Spinal cord (tissue), 10 donors: Measurements from ENCODE around the gene IST1. TPM values are rescaled to one million over a fixed set of nuclear protein-coding genes. Genes with fewer than 3 reads are reported as not detected.
"Not testable (repeated sequence)": the region's sequence is repeated elsewhere in the genome, so short reads cannot be mapped to it uniquely, and the experiment has no call there.

Experiments
- DNase-seq, 6 donors: peaks; one replicate each; pipeline versions ENCODE4 v3.0.0 to v3.0.0-alpha.2; 2013 to 2015; ENCODE audit warnings: low spot score in 6 of 6, low read depth in 4 of 6
- H3K27ac ChIP-seq: one replicate; pipeline ENCODE4 v1.5.1; 2013; ENCODE audit warnings: low read depth, low read length, control low read depth
- H3K27me3 ChIP-seq: one replicate; pipeline ENCODE4 v1.6.1; 2013; ENCODE audit warnings: low read length; ENCODE audit not compliant: control insufficient read depth, insufficient read depth
- H3K36me3 ChIP-seq: one replicate; pipeline ENCODE4 v1.6.1; 2013; ENCODE audit warnings: low read length; ENCODE audit not compliant: control insufficient read depth, insufficient read depth
- H3K4me1 ChIP-seq: one replicate; pipeline ENCODE4 v1.6.1; 2013; ENCODE audit warnings: low read length; ENCODE audit not compliant: control insufficient read depth, insufficient read depth
- H3K4me3 ChIP-seq: one replicate; pipeline ENCODE4 v1.5.1; 2013; ENCODE audit warnings: low read depth, low read length, control low read depth
- H3K9me3 ChIP-seq: one replicate; pipeline ENCODE4 v1.6.1; 2013; ENCODE audit warnings: low read length; ENCODE audit not compliant: control insufficient read depth, insufficient read depth
- WGBS: methylation state at CpG from one replicate; pipeline ENCODE4 v1.1.5; 2013; ENCODE audit warnings: missing lambda C conversion rate; ENCODE audit not compliant: insufficient coverage; 5-methylcytosine and 5-hydroxymethylcytosine counted together
- polyA plus RNA-seq, 2 donors: library from polyadenylated mRNA; unstranded; fragments of 120-200 nt; gene quantifications; one replicate each; pipeline ENCODE4 v1.2.1, GENCODE V29; 2013; ENCODE audit not compliant: insufficient read length in 2 of 2
- total RNA-seq, 2 donors: library from RNA; depleted of rRNA in 1 of 2; stranded (reverse); fragments of 120-200 nt in 1 of 2; fragments of >200 nt in 1 of 2; gene quantifications; one replicate each; pipeline versions ENCODE4 v1.2.3 to v1.2.4, GENCODE V29; 2013 to 2014
- donor health status: healthy.

The IST1 gene
- total and polyA plus RNA-seq, 4 donors: 159 to 243 (median 192) TPM

GRCh38 chr16:71894229-71894920, 956 bp upstream of the IST1 start:
- peaks cover 10% of the 10 kb centered on the region for H3K36me3 ChIP-seq
- WGBS: under 1% methylated on average over 29 of the region's 31 CpGs
- peak overlapping the region; percentile 97 for H3K4me3 ChIP-seq
- peak overlapping the region; percentile 99 for H3K27ac ChIP-seq
- no peaks in the 10 kb centered on the region for H3K27me3 ChIP-seq
- DNase-seq: peak in 5 of 6 donors; percentile 12 to 76 (median 29)
- H3K9me3 ChIP-seq: no peaks in the 10 kb centered on the region
- peaks cover 27% of the 10 kb centered on the region for H3K4me1 ChIP-seq

GRCh38 chr16:71895679-71896365, 491 bp downstream of the IST1 start:
- peak overlapping the region; percentile 99 for H3K27ac ChIP-seq
- peak in 4 of 6 donors; percentile 11 to 60 (median 38) for DNase-seq
- H3K4me3 ChIP-seq: peak overlapping the region; percentile 97
- H3K27me3 ChIP-seq: no peaks in the 10 kb centered on the region
- peaks cover 31% of the 10 kb centered on the region for H3K4me1 ChIP-seq
- H3K36me3 ChIP-seq: peaks cover 10% of the 10 kb centered on the region
- under 1% methylated on average over 39 of the region's 44 CpGs for WGBS
- H3K9me3 ChIP-seq: no peaks in the 10 kb centered on the region

- Histone ChIP-seq H3K36me3 (peaks cover 10% of the 10 kb centered on the region), H3K27ac (no peak overlapping the region), H3K9me3 (no peaks in the 10 kb centered on the region), H3K4me3 (peak overlapping the region; percentile 97), H3K27me3 (no peaks in the 10 kb centered on the region), H3K4me1 (peaks cover 31% of the 10 kb centered on the region)
- WGBS: 13% methylated on average over 3 of the region's 15 CpGs
- no peak for DNase-seq
These were observed 1.5 kb downstream of the IST1 start for GRCh38 chr16:71896764-71897368.

DNA sequence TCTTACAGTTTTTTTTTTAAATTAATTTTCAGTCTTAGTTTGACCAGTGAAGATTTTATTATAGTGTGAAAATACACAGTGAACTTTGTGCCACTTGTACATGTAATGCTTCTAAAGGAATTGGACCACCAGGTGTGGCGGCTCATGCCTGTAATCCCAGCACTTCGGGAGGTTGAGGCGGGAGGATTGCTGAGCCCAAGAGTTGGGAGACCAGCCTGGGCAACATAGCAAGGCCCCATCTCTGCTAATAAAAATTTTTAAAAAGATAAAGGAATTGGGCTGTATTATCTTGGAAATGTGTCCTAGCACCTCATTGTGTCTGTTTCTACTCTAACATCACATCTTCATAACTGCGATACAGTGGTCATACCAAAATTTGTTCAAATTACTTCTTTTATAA, 3.8 kb downstream of the IST1 start:
- Histone ChIP-seq H3K4me1 (peaks cover 25% of the 10 kb centered on the region), H3K4me3 (no peak overlapping the region), H3K27ac (no peak overlapping the region), H3K9me3 (no peaks in the 10 kb centered on the region), H3K36me3 (peaks cover 10% of the 10 kb centered on the region), H3K27me3 (no peaks in the 10 kb centered on the region)
- DNase-seq: no peak
- 100% methylated on average over 1 of the region's 4 CpGs for WGBS

DNA sequence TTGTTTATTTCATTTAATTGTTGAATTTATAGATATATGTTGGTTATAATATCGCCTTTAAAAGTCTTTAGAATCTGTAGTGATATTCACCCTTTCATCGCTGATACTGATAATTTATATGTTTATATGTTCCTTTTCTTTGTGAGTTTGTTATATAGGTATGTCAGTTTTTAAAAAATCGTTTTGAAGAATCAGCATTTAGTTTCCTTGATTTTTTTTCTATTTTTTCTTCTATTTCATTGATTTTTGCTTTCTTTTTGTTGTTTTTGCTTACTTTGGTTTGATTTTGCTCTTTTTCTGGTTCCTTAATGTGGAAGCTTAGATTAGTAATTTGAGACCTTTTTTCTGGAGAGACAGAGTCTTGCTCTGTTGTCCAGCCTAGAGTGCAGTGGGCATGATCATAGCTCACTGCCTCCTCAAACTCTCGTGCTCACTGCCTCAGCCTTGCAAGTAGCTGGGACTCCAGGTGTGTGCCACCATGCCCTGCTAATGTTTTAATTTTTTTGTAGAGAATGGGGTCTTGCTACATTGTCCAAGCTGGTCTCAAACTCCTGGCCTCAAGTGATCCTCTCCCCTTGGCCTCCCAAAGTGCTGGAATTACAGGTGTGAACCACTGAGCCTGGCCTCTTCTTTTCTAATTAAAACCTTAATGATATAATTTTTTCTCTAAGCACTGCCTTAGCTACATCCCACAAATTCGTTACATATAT, 7.5 kb downstream of the IST1 start:
- WGBS: 89% methylated on average over 1 of the region's 5 CpGs
- Histone ChIP-seq H3K4me3 (no peak overlapping the region), H3K4me1 (peaks cover 14% of the 10 kb centered on the region), H3K9me3 (no peaks in the 10 kb centered on the region), H3K27ac (no peak overlapping the region), H3K27me3 (no peaks in the 10 kb centered on the region), H3K36me3 (peaks cover 6% of the 10 kb centered on the region)
- DNase-seq: no peak

DNA sequence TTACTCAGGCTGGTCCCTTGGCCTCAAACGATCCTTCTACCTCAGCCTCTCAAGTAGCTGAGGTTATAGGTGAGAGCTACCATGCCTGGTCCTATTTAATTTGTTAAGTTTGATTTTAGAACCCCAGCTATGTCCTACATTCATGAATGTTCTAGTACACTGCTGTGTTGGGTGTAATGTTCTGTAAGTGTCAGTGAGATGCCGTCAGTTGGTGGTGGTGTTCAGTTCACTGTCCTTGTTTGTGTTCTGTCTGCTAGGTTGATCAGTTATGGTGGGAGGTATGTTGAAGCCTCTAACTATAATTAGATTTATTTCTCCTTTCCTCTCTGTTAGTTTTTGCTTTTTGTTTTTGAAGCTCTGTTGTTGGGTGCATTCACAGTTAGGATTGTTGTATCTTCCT, 8.3 kb downstream of the IST1 start:
- DNase-seq: no peak
- Histone ChIP-seq H3K27me3 (no peaks in the 10 kb centered on the region), H3K27ac (no peak overlapping the region), H3K4me1 (peaks cover 7% of the 10 kb centered on the region), H3K36me3 (peaks cover 2% of the 10 kb centered on the region), H3K4me3 (no peak overlapping the region), H3K9me3 (no peaks in the 10 kb centered on the region)
- no CpG with 5 or more reads among the region's 2 CpGs for WGBS

DNA sequence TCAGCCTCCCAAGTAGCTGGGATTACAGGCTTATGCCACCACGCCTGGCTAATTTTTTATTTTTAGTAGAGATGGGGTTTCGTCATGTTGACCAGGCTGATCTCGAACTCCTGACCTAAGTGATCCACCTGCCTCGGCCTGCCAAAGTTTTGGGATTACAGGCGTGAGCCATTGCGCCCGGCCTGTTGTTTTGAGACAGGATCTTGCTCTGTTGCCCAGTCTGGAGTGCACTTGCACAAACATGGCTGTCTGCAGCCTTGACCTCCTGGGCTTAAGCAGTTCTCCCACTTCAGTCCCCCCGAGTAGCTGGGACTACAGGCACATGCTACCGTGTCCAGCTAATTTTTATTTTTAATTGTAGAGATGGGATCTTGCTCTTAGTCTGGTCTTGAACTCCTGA, 8.9 kb downstream of the IST1 start:
- DNase-seq: no peak
- no peaks in the 10 kb centered on the region for H3K9me3 ChIP-seq
- peaks cover 4% of the 10 kb centered on the region for H3K4me1 ChIP-seq
- no peak overlapping the region for H3K27ac ChIP-seq
- 98% methylated on average over 7 of the region's 9 CpGs for WGBS
- H3K36me3 ChIP-seq: no peaks in the 10 kb centered on the region
- H3K27me3 ChIP-seq: no peaks in the 10 kb centered on the region
- H3K4me3 ChIP-seq: no peak overlapping the region

- H3K36me3 ChIP-seq, H3K4me3 ChIP-seq, H3K4me1 ChIP-seq, DNase-seq, H3K27ac ChIP-seq, H3K27me3 ChIP-seq, H3K9me3 ChIP-seq: not testable (repeated sequence)
- WGBS: no CpG with 5 or more reads among the region's 6 CpGs
These were observed 10.4 kb downstream of the IST1 start for GRCh38 chr16:71905765-71906164.

DNA sequence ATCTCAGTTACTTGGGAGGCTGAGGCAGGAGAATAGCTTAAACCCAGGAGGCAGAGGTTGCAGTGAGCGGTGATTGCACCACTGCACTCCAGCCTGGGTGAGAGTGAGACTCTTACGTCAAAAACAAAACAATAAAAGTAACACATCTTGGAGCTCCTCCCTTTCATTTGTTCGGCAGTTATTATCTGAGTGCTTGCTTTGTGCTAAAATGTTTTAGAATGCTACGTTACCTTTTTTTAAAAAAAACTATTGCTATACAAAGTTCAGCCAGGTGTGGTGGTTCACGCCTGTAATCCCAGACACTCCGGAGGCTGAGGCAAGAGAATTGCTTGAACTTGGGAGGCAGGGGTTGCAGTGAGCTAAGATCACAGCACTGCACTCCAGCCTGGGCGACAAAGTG, 15.8 kb downstream of the IST1 start:
- Histone ChIP-seq H3K27ac (no peak overlapping the region), H3K36me3 (peaks cover 8% of the 10 kb centered on the region), H3K4me3 (no peak overlapping the region), H3K4me1 (no peaks in the 10 kb centered on the region), H3K9me3 (no peaks in the 10 kb centered on the region), H3K27me3 (no peaks in the 10 kb centered on the region)
- DNase-seq: no peak
- WGBS: no CpG with 5 or more reads among the region's 7 CpGs
